Epithelial cell of esophagus (primary cell): ENCODE data around the gene ZMAT1.

Experiments used
- DNase-seq: peaks from one replicate; pipeline ENCODE4 v3.0.0; 2010; ENCODE audit warnings: low read depth
- H3K4me3 ChIP-seq: 2 replicates; pipeline ENCODE4 v1.5.1; 2011; ENCODE audit warnings: mild to moderate bottlenecking, low read length, control low read depth
- CTCF ChIP-seq: IDR thresholded peaks from 2 replicates; pipeline ENCODE4 v1.5.1; 2011; ENCODE audit warnings: low read depth, mild to moderate bottlenecking, low read length, control low read depth, inconsistent platforms; ENCODE audit not compliant: insufficient read depth; ENCODE audit errors: missing control alignments

ZMAT1 gene

DNA sequence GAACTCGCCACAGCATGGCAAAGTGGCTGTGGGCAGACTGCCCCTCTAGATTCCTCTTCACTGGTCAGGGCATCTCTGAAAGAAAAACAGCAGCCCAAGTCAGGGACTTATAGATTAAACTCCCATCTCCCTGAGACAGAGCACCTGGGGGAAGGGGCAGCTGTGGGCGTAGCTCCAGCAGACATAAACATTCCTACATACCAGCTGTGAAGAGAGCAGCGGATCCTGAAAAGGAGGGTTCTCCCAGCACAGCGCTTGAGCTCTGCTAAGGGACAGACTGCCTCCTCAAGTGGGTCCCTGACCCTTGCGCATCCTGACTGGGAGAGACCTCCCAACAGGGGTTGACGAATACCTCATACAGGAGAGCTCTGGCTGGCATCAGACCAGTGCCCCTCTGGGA is 18.8 kb upstream of the ZMAT1 start:
- TF ChIP-seq CTCF = no peak
- no peak overlapping the region for H3K4me3 ChIP-seq
- DNase-seq = no peak

- no peak for DNase-seq
- TF ChIP-seq CTCF = no peak
- H3K4me3 ChIP-seq = no peak overlapping the region
These were observed 383 bp upstream of the ZMAT1 start for GRCh38 chrX:101932249-101932570.

DNA sequence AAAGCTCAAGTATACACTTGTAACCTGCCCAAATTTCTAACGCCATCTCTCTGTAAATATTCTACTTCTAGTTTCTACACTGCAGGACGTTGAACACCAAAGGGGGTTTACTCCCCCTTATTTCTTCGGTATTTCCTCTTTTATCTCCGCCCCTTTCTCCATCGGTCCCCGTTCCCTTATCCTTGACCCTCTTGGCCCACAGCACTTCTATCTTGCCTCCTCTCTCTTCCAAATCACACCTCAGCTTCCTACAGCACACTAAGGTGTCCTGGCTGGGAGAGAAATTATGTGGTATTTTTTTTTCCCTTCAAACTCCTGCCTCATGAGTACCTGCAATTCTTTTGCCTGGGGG is 715 bp downstream of the ZMAT1 start:
- TF ChIP-seq CTCF = no peak
- DNase-seq = no peak
- H3K4me3 ChIP-seq = peak overlapping the region; percentile 16

DNA sequence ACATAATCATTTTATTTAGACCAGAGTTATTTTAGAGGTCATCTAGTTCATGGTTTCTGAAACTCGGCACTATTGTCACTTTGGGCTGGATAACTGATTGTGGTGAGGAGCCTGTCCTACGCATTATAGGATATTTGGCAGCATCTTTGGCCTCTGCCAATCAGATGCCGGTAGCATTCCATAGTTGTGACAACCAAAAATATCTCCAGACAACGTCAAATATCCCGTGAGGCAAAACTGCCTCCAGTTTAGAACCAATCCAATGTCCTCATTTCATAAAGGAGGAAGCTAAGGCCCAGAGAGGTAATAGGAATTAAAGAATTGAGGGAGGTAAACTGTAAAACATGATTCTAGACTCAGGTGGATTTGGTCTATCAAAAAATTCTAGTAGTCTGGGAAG is 6.1 kb downstream of the ZMAT1 start:
- TF ChIP-seq CTCF = no peak
- H3K4me3 ChIP-seq = no peak overlapping the region
- no peak for DNase-seq

DNA sequence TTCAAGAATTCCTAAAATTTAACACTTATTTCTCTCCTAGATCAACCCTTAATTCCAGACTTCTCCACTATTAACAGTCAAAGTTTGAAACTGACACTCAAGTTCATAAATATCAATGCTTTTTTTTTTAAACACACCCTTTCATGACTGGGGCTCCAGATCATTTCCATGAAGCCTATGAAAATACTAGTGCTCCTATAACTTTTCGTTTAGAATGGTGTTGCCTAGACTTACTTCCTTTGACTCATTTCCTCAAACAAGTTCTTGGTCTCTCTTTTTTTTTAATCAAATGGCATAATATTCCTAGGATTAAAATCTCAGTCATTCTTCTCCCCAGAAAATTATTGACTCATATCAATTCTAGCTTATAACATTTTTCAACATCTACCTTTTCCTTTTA is 13.1 kb downstream of the ZMAT1 start:
- no peak overlapping the region for H3K4me3 ChIP-seq
- no peak for TF ChIP-seq CTCF
- no peak for DNase-seq

- DNase-seq = no peak
- H3K4me3 ChIP-seq = no peak overlapping the region
- TF ChIP-seq CTCF = no peak
These were observed 25.6 kb downstream of the ZMAT1 start for GRCh38 chrX:101906136-101906796.

DNA sequence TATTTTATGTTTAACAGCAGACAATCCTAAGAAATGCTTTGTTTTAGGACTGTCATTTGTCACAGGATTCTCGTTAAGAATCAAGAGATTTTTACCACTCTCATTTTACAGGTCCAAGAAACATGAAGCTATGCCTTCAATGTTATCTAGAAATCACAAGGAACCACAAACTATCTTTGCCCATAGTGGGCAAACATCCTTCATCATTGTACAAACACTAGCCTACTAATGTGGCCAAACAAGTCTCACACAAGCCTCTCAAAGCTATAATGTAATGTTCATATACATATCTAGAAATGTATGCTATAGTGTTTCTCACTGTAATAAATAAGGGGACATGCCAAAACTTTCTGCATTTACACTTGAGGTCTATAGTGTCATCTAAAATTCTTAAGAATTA is 26.8 kb downstream of the ZMAT1 start:
- no peak for DNase-seq
- H3K4me3 ChIP-seq = no peak overlapping the region
- no peak for TF ChIP-seq CTCF
